HS-5 (cell line): ENCODE data around the gene CACNA1C.

ENCODE experiments used
- DNase-seq: peaks from one replicate; pipeline ENCODE4 v3.0.0-alpha.2; 2012; ENCODE audit warnings: low read depth

The CACNA1C gene

DNA sequence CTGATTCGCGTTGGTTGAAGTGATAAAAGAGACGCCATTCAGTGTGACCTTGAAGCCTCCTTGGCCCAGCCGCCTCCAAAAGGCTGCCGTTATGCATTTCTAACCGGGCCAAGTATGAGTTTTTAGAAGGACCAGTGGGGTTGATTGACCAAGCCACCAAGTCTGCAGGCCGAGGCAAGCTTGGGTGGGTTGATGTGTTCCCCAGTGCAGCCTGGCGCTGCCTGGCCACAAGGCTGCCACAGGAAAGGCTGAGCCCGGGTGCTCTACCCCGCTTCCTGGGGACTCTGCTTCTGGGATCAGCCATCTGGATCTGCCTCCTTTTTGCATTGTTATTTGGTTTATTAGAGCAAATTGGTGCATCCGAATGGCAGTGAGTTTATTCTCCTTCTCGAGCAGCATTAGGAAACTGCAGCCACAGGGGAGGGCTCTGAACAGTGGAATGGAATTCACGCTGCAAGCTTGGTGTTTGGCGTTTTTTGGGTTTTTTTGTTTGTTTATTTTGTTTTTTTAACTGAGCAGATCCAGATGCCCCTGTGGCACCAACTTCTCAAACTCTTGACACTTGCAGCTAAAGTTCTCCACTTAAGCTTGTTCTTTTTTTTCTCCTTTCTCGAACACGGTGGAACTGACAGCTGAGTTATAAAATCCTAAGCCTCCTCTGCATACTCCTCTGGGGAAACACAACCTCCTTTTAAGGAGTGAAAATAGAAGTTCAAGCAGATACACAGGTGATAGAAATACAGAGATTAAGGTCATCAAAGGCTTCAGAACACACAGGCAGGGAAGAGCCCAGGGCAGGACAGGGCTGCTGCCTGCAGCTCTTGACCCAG, 596.6 kb downstream of the CACNA1C start:
- DNase-seq, result no peak

DNA sequence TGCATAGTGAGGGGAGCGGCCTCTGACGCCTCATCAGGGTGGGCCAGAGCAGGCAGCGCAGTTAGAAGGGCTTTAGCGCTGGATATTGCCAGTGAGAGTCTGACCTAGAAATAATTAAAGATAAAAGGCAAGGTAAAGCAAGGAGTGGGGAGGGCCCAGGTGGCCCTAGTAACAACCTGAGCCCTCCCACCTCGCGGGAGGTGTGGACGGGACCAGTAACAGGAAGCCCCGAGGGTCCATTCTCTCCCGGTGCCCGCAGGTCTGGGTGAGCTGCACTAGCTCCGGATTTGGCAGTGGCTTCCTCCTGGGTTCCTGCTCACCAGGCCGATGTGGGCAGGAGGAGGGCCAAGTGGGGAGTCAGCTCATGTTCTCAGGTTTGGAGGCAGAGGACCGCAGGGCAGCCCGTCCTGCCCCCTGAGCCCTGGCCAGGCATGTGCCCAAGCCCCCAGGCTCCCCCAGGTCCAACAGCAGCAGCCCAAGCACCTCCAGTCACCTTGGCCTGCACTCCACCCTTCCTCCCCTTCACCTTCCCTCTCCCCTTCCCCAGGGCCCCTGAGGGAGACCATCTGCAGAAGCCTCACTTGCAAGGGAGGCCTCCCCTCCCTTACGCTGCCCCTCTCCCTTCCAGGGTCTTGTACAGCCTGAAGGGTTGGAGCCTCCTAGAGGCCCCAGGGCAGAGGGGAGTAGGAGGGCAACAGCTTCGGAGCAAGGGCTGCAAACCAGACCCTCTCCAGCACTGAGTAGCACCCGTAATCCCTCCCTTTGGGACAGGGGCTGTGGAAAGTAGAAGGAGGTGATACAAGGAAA, 597.7 kb downstream of the CACNA1C start:
- DNase-seq, result no peak

DNA sequence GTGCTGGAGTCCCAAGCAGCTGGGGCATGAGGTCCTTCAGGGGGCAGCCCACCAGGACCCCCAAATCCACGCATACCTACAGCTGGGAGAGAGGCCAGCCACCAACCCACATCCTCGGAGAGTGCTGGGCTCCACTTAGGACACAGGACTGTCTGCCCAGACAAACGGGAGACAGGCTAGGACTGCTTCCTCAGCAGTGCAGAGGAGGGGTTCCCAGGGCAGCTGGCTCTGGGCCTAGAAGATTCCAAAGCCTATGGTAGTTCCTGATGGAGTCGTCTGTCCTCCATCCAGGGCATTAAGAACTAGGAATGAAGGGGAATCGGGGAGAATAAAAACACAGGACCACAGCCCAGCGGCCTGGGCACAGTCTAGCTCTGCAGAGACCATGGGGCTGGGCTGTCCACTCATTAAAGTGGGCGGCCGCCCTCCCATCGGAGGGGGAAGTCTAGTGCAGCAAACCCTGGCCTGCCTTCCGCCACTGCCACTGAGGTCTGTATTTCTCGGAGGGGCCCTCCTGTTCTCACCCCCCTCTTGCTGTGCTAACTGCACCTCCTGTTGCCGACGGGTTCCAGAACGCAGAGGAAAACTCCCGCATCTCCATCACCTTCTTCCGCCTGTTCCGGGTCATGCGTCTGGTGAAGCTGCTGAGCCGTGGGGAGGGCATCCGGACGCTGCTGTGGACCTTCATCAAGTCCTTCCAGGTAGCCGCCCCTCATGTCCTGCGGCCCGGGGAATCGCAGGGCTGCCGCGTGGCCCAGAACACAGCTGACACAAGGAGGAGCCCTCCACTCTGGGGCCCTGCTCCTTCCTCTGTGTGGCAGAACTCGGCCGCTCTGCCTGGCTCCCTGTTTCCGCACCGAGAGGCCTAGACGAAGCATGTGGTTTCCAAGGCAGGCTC, 598.5 kb downstream of the CACNA1C start:
- no peak for DNase-seq

DNA sequence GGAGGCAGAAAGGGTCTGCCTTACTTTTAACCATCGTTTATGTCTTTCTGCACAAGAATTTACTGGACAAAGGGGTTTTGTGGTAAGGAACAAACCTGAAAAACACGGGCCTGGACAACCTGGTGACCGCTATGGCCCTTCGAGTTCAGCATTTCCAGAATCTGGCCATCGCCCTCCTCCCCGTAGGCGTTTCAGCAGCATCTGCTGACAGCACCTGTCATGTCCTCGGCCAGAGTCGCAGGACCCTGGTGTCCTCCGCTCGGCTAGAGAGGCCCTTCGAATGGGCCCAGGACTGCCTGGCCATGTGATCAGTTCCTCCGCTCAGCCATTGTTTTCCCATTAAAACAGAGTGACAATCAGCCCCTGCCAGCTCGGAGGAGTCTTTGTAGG, 599.2 kb downstream of the CACNA1C start:
- no peak for DNase-seq

DNA sequence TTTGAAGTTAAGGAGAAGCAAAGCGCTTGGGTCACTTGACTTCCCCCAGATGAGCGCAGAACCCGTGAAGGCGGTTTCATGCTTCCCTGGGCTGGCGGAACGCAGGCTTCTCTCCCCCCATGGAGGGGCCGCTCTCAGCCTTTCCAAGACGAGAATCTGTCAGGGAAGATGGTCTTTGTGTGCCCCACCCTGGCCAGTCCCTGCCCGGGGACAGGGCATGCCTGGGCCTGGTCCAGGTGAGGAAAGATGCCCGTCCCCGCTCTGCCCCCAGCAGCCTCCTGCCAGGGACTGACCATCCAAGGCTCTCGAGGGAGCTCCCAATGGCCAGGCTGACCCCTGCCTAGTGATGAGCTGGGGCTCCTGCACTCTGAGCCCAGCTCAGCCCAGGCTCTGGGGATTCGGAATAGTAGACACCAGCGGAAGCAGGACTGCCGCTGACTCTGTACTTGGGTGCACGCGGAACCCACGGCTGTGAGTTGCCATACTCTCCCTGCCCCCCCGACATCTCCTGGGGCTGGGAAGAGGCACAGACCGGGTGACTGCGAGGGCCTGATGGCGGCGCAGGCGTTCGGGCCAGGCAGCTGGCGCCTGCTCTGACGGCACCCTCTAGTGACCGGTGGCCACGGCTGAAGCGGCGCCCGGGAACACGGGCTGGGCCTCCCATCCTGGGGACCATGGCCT, 599.8 kb downstream of the CACNA1C start:
- DNase-seq, result no peak

DNA sequence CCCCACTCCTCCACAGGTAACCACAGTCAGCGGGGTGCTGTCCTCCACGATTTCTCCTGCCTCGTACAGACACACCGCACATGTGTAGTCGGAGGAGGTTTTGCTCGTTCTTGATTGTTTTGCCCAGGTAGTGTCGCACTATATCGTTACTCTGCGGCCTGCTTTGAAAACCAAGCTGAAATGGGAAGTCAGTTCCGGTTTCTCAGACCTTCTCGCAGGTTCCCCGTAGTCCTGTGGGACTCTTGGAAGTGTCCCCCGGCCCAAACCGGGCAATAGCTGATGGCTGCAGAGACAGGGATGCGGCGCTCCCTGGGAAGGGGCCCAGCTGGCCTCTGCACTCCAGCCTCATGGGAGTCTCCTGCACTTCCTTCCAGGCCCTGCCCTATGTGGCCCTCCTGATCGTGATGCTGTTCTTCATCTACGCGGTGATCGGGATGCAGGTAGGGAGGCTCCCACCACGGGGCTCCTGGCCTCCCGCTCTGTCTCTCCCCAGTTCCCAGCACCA, 600.7 kb downstream of the CACNA1C start:
- no peak for DNase-seq

DNA sequence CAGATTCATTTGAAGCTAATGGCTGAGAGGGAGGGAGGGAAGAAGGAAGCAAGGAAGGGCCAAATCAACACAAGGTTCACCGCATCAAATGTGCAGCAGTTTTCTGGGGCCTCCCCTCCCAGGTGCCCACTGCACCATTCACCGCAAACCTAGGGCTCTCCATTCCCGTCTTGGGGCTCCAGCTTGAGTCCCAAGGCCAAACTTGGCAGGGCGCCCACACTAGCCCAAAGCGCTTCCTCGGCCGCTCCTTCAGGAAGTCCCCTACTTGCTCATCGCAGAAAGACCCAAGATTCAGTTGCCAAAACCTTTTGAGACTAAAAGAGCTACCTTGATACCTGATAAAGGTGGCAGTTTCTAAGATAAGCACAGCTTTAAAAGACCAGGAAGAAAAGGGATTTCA, 601.5 kb downstream of the CACNA1C start:
- DNase-seq, result no peak

DNA sequence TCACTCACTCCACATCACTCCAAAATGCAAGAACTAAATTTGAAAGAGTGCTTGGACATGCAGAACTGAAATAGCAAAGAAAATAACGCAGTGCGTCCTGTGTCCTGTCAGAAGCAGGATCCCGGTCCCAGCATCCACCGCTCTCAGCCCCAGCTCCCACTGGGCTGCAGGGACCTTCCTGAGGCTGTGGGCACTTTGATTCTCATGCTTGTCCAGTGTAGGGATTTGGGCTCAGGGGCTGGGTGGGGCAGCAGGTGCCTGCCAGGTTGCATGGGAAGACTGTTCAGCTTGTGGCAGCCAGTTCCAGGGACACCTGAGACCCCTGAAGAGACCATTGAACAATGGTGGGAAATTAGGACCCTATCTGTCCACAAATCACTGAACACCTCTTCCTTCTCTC, 602.0 kb downstream of the CACNA1C start:
- DNase-seq, result no peak

DNA sequence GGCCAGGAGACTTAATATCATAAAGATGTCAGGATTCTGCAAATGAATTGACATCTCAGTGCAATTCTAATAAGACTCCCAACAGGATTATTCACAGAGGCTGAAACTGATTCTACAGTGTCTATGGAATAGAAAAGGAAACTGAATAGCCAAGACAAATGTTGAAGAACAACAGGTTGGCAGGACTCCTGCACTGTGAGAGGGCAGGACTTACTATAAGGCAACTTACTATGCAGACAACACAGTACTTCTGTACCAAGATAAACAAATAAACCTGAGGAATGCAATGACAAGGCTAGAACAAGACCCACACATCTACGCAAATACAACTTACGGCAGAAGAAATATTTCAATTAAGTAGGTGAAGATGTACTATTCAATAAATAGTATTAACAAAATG, 609.7 kb downstream of the CACNA1C start:
- no peak for DNase-seq

DNA sequence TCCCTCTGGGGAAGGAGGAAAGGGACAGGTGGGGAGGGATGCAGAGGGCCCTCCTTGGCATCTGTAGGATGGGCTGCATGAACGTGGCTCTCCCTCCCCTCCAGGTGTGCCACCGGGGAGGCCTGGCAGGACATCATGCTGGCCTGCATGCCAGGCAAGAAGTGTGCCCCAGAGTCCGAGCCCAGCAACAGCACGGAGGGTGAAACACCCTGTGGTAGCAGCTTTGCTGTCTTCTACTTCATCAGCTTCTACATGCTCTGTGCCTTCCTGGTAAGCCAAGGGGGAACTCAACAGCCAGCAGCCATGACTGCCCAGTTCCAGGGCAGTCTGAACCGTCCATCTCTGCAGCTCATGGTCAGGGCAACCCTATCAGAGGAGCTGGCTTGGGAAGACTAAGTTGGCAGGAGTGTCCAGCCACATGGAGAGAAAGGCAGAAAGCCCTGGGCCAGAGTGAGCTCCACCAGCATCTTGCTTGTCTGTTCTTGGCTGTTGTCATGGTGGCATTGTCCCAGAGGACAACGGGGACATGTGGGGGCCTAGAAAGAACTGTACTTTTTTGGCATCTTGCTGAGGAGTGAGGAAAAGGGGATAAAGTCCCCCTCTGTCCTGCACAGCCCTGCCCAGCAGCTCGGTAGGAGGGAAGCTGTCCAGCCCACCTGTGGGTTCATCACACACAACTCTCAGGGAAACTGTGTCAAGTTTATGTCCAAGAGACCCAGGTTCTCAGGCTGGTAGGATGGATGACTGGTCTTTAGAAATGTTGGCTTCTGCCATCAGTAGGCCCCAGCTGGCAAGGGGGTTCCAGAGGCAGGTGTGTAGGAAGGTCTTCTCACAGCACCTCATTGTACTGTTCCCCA, 612.2 kb downstream of the CACNA1C start:
- no peak for DNase-seq

DNA sequence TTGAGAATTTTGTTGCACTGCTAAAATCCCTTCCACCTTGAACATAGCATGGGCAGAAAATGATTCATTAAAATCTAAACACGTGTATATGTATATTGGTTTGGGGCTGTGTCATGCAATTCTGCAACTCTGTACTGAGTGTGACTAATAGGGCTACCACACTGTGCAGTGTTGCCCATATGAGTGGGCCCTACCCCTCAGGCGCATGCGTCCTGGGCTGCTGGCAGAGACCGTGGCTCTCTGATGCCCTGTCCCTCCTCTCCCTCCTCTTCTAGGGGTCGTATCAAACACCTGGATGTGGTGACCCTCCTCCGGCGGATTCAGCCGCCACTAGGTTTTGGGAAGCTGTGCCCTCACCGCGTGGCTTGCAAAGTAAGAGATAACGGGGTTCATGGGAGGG, 613.6 kb downstream of the CACNA1C start:
- no peak for DNase-seq

DNA sequence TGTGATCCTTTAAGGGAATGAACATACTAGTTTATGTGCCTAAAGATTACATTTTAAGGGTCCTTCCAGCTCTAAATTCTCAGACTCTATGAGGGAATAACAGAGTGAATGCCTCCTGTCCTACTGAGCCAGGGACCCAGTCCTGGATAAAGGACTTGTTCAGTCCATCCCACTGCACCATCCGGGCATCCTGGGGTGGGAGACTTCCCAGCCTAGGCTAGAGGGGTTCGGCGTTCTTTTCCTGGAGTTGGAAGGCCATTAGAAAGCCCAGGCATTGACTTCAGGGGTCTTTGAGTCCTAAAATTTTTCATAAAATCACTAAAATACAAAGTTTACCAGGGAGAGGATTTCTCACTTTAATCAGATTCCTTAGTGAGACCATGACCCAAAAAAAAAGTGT, 614.1 kb downstream of the CACNA1C start:
- no peak for DNase-seq

DNA sequence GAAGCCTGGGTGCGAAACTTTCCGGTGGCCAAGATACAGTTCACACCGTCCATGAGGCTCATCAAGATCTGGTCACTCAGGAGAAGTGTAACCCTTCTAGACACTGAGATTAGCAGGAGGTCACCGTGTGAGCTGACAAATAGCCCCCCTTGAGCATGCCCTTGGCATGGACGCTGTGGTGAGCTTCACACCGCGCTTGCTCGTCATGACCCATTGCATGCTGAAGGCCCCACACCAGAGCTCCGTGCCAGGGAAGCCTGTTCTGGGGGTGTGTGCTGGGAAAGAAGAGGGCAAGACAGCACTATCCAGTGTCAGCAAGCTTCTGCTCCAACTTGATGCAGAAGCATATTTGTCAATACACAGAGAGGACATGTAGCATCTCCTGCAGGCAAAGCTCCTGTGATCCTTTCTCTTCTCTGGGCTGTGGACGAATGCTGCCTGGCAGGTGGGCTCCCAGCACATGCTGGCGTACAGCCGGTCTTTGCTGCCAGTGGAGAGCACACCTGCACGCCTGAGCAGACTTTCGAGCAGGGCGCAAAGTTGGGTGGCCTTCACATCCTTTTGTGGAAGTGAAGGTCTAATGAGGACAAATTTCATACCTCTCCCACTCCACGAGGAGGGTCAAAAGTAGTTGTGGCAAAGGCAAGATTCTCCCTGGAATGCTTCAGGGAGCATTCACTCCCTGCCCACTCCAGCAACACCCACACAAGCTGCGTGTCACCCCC, 615.1 kb downstream of the CACNA1C start:
- no peak for DNase-seq

DNA sequence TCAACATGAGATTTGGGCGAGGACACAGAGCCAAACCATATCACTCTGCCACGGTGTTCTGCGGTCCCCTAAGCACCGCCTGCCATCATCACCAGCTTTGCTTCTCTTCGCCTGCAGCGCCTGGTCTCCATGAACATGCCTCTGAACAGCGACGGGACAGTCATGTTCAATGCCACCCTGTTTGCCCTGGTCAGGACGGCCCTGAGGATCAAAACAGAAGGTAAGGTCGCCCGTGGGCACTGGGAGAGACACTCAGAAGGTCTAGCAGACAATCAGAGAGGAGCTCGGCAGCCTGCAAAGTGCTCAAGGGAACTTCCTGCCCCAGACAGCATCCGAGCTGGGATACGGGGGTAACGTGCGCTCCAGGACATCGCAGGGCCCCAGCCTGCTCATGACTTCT, 616.0 kb downstream of the CACNA1C start:
- DNase-seq, result no peak

DNA sequence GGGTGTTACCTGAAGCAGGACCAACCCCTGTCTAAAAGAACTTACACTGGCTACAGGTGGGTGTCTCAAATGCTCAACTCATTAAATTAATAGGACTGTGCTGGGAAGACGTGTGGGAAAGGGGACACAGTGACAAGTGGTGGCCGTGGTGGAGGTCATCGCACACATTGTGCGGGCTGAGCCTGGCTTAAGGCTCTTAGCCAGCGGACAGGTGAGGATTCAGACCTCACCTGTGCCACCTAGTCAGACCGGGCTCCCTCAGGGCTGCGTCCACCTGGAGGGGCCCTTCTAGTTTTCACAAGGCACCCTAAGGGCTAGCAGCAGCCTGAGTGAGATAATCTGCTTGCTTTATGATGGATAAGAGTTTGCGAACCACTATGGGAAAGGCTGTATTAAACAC, 616.8 kb downstream of the CACNA1C start:
- no peak for DNase-seq

DNA sequence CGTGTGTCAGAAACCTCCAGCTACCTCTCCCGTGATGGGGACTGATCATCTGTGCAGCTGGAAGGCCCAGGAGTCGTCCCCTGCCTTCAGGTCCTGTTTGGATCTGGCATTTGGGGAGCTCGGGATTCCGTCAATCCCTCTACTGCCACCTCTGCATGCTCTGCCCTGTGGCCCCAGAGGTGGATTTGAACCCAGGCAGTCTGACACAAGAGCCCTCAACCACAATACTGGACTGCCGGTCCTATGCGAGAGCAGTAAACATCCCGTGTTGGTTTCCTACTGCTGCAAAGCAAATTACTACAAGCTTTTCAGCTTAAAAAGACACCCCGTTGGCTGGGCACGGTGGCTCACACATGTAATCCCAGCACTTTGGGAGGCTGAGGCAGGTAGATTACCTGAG, 620.1 kb downstream of the CACNA1C start:
- no peak for DNase-seq

DNA sequence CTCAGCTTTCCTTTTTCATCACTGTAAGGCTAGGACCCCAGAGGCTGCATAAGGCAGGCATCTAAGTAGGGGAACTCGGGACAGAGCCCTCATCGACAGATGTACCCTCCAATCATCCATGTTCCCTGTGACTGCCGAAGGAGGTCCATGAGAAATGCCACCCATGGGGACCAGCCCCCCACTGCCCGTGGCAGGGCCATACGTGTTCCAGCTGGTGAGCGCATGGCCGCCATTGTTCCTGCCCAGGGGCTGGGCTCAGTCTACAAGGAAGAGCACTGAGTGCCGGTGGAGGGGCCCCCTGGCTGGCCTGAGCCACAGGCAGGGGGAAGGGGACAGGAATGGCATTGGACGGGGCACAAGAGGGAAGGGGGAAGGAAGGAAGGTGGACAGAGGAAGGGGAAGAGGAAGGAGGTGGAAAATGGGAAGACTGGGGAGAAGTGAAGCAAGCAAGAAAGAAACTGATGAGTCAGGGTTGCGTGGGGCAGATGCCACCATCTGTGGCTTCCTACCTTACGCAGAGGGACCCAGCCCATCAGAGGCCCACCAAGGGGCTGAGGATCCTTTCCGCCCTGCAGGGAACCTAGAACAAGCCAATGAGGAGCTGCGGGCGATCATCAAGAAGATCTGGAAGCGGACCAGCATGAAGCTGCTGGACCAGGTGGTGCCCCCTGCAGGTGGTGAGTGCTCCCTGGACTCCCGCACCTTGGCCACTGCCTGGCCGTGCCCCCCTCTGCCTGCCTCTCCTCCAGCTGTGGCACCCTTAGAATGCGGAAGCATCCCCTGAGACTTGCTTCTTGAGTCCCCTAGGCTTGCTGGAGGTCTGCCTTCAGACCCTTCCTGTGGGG, 621.4 kb downstream of the CACNA1C start:
- DNase-seq, result no peak

DNA sequence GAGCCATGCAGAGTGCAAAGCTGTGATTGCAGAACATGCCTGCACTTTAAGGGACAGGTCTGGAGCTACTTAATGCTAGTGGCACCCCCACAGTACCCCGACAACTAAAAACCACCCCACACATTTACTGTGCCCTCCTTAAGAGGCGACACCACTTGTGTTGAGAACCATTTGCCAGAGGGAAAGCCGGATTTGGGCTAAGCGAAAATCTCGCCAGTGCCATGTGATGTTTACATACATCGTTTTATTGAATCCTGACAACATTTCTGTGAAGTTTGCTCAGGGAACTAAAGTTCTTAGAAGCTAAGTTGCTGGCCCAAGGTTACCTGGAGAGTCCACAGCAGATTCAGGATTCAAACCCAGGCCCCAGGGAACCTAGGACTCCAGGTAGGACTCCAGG, 623.0 kb downstream of the CACNA1C start:
- no peak for DNase-seq
